ENCODE measurements around the gene SNTG2.
"Not testable (repeated sequence)": the region's sequence is repeated elsewhere in the genome, so short reads cannot be mapped to it uniquely, and the experiment has no call there.

SNTG2 gene

GRCh38 chr2:1099418-1099817 is 148.8 kb downstream of the SNTG2 start:
- DNase-seq (ENCODE audit: low spot score) = no peak

DNA sequence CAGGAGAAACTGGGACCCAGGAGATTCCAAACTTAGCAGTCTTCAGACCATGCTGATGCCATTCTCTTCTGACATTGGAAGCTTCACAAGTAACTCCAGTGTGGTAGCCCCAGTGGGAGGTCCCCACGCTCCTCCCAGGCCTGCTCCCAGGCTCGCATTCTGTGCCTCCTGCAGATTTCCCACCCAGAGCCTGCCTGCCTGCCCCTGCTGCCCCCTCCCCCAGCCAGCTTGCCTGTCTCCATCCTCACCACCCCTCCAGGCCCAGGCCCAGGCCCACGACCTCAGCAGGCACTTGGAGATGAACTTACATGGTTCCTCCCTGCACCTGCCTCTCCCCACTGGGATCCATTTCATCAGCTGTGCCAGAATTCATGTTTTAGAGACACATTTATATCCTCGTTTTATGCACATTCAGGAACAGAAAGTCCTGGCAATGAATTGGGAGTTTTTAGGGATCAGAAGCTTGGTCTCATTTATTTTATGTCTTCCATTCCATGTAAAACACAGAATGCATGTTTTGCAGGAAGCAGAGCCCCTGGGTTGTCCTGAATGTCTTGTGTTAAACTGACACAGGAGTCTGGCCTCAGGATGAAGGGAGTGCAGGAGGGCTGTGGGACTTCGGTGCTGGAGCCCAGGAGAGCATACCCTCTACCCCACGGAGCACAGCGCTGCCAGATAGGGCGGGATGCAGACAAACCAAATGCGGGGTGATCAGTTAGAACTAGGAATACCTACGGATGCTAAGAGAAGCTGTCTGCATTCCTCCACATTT is 150.5 kb downstream of the SNTG2 start:
- no peak for DNase-seq (ENCODE audit: low spot score)

- DNase-seq (ENCODE audit: low spot score) = no peak
Observed at GRCh38 chr2:1101982-1102590, 151.4 kb downstream of the SNTG2 start.

DNA sequence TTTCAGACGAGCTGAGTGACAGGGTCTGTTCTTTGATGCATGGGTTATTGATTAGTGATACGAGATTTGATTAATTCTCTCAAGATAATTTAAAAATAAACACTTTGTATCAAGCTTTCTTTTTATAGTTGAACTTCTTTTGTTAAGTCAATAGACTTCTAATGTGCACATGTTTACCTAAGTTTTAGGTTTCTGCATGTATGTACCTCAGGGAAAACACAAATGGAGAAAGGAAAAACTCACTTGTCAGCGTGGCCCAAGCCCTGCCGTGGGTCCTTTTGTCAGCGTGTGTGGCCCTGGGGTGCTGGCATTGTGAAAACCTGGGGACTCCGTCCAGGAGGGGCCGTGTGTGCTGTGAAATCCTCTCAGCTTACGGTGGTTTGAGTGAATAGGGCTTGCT is 153.7 kb downstream of the SNTG2 start:
- no peak for DNase-seq (ENCODE audit: low spot score)

DNA sequence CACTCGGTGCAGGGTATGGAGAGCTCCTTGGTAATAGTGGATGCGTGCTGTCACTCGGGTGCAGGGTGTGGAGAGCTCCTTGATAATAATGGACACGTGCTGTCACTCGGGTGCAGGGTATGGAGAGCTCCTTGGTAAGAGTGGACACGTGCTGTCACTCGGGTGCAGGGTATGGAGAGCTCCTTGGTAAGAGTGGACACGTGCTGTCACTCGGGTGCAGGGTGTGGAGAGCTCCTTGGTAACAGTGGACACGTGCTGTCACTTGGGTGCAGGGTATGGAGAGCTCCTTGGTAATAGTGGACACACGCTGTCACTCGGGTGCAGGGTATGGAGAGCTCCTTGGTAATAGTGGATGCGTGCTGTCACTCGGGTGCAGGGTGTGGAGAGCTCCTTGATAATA is 155.7 kb downstream of the SNTG2 start:
- not testable (repeated sequence) for DNase-seq (ENCODE audit: low spot score)

DNA sequence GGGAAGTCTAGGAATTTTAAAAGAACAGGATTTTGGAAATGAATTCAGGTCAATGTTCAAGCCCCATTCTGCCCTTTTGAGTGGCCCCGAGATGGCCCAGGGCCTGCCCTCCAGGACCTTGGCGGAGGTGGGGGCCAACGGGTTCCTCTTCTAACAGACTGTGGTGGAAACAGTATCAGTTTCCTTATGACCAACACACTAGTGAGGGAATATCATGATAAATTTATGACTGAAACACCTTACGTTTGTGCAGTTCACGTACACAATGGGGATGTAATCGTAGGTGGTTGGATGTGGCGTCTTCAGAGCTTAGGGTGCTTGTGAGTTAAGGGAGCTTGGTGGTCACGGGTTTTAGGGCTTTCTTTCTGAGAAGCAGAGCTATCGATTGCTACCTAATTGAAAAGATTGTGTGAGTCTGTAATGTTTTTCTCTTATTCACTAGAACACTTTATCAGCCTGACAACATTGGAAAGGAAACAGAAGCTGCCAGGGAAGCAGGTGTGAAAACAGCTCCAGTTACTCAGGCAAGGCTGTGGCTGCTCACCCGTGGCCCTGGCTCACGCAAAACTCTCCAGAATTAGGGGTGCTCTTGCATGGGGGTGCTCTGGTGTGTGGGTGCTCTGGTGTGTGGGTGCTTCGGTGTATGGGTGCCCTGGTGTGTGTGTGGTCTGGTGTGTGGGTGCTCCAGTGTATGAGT is 165.3 kb downstream of the SNTG2 start:
- DNase-seq (ENCODE audit: low spot score) = no peak

DNA sequence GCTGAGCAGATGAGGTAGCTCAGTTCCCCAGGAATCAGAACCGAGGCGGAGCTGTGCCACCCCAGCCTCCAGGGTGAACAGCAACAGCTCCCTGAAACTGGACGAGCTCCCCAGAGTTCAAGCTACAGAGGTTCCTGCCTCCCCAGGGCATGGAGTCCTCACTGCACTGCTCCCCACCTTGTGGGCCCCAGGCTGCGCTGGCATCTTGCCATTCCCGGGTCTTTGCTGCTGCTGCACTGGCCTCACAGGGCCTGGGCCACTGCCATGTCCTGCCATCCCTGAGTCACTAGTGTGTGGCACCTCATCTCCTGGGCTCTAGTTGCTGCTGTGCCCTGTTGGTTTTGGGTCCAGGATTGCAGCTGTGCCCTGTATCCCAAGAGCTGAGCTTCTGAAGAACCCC is 166.9 kb downstream of the SNTG2 start:
- DNase-seq (ENCODE audit: low spot score) = no peak

DNA sequence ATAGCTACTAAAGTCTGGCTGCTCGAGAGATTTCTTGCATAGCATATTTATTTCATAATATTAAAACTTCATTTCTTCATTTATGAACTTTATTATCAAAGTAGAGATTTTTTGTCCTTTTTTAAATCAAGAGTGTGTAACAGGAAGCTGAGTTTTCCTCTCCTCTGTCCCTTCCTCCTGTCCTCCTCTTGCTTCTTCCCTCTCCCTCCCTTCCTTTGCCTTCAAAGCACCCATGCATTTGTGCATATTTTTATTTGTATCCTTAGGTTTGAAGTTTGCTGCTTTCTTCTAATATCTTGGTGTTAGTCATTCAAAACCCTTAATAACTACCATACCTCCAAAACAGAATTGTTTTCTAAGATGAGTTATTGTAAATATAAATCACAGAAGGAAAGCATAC is 174.6 kb downstream of the SNTG2 start:
- DNase-seq (ENCODE audit: low spot score) = no peak

DNA sequence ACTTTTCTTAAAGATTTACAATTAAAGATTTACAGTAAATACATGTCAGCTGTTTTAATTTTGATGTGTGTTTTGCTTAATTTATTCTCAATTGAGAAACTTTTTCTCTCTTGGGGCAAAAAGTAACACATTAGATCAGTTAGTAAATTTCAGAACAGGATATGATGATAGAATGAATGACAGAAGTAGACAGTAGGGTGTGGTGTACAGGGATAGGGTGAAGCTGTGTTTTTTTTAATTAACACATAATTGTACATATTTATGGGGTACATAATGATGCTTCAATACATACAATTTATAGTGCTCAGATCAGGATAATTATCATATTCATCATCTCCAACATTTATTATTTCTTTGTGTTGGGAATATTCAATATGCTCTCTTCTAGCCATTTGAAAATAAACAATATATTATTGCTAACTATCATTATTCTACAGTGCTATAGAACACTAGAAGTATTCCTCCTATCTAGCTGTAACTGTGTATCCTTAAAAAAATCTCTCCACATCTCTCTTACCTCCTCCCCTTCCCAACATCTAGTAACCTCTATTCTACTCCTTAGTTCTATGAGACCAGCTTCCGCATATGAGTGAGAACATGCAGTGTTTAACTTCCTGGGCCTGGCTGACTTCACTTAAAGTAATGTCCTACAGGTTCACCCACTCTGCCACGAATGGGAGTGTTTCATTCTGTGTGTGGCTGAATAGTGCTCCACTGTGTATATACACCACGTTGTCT is 175.2 kb downstream of the SNTG2 start:
- no peak for DNase-seq (ENCODE audit: low spot score)

DNA sequence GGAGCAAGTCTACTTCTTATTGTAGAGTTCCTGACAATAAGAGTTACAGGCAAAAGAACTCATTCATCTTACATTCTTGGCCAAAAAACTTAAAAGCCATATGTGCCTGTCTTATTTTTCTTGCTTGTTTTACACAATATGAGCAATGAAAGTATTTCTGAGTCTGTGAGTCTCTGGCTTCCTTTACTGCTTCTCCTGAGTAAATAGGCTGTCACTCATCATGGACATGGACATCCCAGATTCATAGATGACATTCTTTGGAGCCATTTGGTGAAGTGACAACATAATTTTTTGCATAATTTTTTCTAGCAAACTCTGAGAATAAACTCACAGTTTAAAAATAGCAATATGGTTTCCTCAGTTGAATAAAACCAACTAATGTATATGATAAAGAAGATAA is 179.3 kb downstream of the SNTG2 start:
- DNase-seq (ENCODE audit: low spot score) = no peak

DNA sequence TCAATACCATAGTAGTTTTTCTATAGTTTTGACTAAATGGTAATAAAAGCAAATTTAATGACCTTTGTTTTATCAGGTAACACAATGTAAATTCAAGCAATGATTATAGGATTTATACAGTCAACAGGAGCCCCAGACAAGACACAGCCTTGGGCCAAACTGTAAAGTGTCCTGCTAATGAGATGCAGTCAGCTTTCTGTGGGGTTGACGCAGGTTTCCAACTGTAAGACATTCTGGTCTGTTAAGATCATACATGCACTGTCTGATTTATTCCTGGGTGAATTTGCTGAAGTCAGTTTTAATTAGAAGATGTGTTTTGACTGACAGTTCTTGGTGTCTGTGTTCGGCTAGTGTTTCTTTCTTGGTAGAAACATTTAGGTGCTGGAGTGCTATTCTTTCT is 180.3 kb downstream of the SNTG2 start:
- no peak for DNase-seq (ENCODE audit: low spot score)

DNA sequence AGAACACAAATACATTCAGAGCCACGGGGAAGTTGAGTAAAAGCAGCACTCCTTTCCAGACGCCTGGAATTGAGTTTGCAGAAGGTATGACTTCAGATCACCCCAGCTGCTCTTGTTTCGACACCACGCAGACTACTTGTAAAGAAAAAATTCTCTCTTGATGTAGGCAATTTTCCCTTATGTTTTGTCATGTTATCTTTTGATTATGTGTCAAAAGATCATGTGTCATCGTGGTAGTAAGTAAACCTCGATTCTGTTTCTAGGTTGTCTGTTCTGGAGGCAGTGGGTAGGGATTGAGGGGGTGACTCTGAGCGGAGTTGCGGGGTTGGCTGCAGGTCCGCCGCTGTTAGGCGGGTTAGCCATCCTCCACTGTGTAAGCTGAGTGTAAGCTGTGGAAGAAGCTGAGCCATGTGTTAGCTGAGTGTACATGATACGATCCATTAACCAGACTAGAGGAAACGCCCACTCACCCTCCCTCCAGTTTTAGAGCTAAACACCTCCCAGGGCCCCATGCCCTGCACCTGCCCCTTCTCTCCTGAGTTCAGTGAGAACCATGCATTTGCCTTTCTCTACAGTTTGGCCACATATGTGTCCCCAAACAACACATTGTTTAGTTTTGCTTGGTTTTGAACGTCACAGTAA is 181.8 kb downstream of the SNTG2 start:
- DNase-seq (ENCODE audit: low spot score) = no peak

GRCh38 chr2:1133896-1134295 is 183.2 kb downstream of the SNTG2 start:
- DNase-seq (ENCODE audit: low spot score) = not testable (repeated sequence)

- no peak for DNase-seq (ENCODE audit: low spot score)
Observed at GRCh38 chr2:1134629-1135028, 184.0 kb downstream of the SNTG2 start.

DNA sequence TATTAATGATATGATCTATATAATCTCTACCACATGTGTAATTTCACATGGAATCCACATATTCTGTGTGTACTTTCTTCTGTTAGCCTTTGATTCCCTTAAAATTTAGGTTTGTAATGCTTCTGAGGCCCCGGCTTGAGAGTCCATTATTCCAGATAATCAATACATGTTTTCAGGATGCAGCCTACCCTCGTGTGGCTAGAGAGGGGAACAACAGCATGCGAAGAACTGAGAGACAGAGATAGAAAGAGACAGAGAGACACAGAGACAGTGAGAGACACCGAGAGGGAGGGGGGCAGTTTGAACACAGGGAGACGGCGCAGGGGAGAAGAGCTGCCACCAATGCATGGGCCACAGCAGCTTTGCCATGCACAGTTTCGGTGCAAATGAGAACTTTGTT is 185.4 kb downstream of the SNTG2 start:
- DNase-seq (ENCODE audit: low spot score) = peak; percentile 37

DNA sequence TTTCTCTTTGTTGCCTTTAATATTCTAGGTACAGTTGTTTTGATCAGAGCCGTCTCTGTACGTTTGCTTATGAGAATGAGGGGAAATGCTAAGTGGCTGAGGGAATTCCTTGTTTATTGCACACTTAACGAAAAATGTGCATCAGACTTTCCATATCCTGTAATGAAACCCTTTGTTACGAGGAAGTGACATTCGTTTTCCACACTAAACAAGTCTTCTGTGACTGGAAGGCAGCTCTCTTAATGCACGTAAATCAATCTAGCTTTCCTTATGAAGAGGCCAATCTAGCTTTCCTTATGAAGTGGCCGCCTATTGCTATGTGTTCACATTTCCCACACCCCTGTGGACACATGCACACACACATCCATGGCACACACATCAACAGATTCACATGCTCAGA is 186.2 kb downstream of the SNTG2 start:
- no peak for DNase-seq (ENCODE audit: low spot score)

DNA sequence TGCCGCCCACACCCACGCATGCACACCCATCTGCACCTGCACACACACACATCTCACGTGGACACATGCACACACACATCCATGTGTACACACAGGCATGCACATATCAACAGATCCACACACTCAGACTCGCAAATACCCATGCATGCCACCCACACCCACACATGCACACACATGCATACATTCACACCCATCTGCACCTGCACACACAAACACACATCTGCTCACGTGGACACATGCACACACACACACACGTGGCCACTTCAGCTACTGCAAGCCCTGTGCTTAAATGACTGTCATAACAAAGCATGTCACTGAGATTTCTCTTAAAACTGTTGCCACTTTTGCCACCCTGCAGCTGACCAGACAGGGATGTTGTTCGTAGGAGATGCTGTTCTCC is 186.6 kb downstream of the SNTG2 start:
- DNase-seq (ENCODE audit: low spot score) = no peak

DNA sequence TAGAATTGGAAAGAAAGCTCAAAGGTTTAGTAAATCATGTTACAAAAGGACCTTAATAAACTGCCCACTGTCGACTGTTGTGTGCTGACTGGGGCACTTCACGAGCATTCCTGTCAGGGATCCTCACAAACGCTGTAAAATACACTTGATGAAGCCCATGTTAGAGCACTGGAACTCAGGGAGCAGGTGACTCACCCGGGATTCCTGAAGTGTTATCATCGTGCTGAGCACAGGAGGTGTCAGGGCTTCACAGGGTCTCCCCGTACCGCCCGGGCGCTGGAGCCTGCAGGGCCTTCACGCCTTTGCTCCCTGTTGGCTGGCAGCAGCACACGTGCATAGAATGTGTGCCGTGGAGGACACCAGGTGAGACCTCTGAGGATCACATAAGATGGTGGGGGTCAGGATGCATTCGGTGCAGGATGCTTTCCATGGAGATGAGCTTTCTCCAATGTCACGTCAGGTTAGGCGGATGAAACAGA is 187.3 kb downstream of the SNTG2 start:
- no peak for DNase-seq (ENCODE audit: low spot score)

DNA sequence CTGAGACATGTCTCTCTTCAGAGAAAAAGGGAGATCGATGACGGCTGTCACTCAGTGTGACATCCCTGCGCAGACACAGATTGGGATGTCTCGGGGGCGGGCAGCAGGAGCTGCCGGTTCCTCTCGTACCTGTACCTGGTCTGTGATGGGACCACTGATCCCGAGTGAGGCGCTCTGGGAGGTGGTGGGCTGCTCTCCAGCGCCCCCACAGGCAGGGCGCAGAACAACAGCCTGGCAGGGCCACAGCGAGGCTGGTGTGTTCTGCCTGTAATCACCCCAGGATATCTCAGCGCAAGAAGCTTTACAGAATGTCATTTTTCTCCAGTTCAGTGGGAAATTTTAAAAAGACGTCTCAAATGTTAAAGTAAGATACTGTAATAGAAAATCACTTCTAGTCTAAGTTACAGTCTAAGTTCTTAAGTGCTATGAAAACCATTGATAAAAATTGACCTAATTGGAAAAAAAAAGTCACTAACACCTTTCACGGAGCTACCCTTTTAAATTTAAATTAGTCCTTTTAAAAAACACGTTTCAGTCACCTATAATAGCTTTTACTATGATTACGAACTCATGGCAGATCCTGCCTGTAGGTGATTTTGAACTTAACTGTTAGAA is 189.8 kb downstream of the SNTG2 start:
- peak; percentile 50 for DNase-seq (ENCODE audit: low spot score)

DNA sequence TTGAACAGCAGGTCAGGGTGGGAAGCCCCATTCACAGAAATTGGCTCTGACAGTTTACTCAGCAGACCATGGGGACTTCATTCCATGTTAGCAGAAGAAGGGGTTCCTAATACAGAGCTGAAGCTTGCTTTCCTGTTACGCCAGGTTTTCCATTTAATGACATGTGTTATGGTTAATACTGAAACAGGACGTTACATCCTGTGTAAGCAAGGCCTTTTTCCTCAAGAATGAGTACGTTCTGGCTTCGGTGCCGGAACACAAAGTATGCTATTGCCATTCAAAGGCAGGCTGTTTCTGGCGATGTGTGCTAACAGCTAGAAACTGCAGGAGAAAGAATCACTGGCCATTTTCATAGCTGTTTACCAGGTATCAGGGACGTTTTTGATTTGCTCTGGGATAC is 190.4 kb downstream of the SNTG2 start:
- DNase-seq (ENCODE audit: low spot score) = no peak

DNA sequence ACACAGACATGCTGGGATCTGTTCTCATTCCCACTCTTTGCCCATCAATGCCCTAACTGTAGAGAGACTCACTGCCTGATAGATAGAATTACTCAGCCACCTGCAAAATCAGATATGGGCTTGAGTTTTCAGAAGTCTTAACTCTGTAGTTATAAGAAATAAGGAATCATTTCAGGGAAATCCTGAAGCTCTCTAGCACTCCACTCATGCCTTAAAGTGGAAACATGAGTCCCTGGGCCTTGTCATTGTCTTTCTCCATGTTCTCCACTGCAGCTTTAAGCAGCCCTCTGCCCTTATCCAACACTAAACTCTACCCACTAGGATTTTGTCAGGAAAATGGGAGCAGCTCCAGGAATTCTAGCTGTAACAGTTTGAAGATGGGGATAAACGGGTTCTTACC is 192.5 kb downstream of the SNTG2 start:
- DNase-seq (ENCODE audit: low spot score) = no peak

Data from AG08396 (cell line).